GM23338 (cell line): ENCODE data around the gene RNF128.

Source experiments
- CREB1 ChIP-seq: fragments of 250-450 bp; sonication (Bioruptor Pico); IDR thresholded peaks from 2 replicates; pipeline ENCODE4 v1.5.0; 2020; ENCODE audit warnings: low read depth, mild to moderate bottlenecking, moderate library complexity
- EZH2 ChIP-seq: fragments of 200-600 bp; sonication (generic); IDR thresholded peaks from one replicate; pipeline ENCODE4 v1.8.0; 2017; ENCODE audit warnings: antibody characterized with exemption, mild to moderate bottlenecking, low read depth; ENCODE audit not compliant: unreplicated experiment
- EZH2phosphoT487 ChIP-seq: fragments of 200-600 bp; sonication (generic); IDR thresholded peaks from one replicate; pipeline ENCODE4 v1.8.1; 2018; ENCODE audit warnings: antibody characterized with exemption; ENCODE audit not compliant: unreplicated experiment
- JUNB ChIP-seq: IDR thresholded peaks from one replicate; pipeline ENCODE4 v1.6.1; 2016; ENCODE audit warnings: antibody characterized with exemption; ENCODE audit not compliant: unreplicated experiment
- NANOG ChIP-seq: IDR thresholded peaks from 2 replicates; pipeline ENCODE4 v1.6.1; 2016; ENCODE audit warnings: antibody characterized with exemption, borderline replicate concordance
- POLR2AphosphoS5 ChIP-seq: IDR thresholded peaks from 2 replicates; pipeline ENCODE4 v1.6.1; 2016; ENCODE audit warnings: antibody characterized with exemption, low read depth
- STAT1 ChIP-seq: IDR thresholded peaks from one replicate; pipeline ENCODE4 v1.6.1; 2016; ENCODE audit warnings: antibody characterized with exemption; ENCODE audit not compliant: unreplicated experiment
- ZNF114 ChIP-seq: fragments of 250-450 bp; sonication (Bioruptor Pico); IDR thresholded peaks from 2 replicates; pipeline ENCODE4 v1.5.0; 2020; ENCODE audit warnings: mild to moderate bottlenecking, moderate library complexity
- ZNF331 ChIP-seq: fragments of 250-450 bp; sonication (Bioruptor Pico); IDR thresholded peaks from 2 replicates; pipeline ENCODE4 v1.5.0; 2020; ENCODE audit warnings: low read depth, mild to moderate bottlenecking, moderate library complexity
- TF ChIP-seq, protein P1 (sequence below), 2 experiments: fragments of 200-600 bp in 1 of 2; sonication (generic) in 1 of 2; conservative IDR thresholded peaks; 2 replicates each; pipeline versions ENCODE4 v1.5.1 to v1.6.1; 2016 to 2017; ENCODE audit warnings: antibody characterized with exemption in 2 of 2, low read depth in 2 of 2, mild to moderate bottlenecking in 2 of 2, moderate library complexity in 1 of 2
- TF ChIP-seq, protein P2 (sequence below): IDR thresholded peaks from one replicate; pipeline ENCODE4 v1.6.1; 2018; ENCODE audit warnings: antibody characterized with exemption; ENCODE audit not compliant: unreplicated experiment
- TF ChIP-seq, protein P3 (sequence below): IDR thresholded peaks from 2 replicates; pipeline ENCODE4 v1.6.1; 2016; ENCODE audit warnings: antibody characterized with exemption
- TF ChIP-seq, protein P4 (sequence below): fragments of 250-450 bp; sonication (Bioruptor Pico); IDR thresholded peaks from 2 replicates; pipeline ENCODE4 v1.5.0; 2020; ENCODE audit warnings: mild to moderate bottlenecking, moderate library complexity

DNA sequence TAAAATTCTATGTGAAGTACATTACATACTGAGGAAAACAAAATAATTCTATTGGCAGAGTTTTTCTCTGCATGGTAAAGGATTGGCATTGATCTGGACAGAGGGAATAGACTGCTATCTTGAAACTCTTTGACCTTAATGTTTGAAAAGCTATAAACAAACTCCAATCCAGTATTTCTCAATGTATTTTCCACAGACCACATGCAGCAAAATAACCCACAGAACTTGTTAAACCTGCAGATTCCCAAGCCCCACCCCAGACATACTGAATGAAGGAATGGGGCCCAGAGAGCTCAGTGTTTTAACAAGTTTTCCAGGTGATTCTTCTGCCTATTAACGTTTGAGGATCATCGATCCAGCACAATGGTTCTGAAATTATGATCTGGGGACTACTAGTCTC, 15.7 kb downstream of the RNF128 start:
- TF ChIP-seq, protein P1, sequence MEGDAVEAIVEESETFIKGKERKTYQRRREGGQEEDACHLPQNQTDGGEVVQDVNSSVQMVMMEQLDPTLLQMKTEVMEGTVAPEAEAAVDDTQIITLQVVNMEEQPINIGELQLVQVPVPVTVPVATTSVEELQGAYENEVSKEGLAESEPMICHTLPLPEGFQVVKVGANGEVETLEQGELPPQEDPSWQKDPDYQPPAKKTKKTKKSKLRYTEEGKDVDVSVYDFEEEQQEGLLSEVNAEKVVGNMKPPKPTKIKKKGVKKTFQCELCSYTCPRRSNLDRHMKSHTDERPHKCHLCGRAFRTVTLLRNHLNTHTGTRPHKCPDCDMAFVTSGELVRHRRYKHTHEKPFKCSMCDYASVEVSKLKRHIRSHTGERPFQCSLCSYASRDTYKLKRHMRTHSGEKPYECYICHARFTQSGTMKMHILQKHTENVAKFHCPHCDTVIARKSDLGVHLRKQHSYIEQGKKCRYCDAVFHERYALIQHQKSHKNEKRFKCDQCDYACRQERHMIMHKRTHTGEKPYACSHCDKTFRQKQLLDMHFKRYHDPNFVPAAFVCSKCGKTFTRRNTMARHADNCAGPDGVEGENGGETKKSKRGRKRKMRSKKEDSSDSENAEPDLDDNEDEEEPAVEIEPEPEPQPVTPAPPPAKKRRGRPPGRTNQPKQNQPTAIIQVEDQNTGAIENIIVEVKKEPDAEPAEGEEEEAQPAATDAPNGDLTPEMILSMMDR (conservative IDR thresholded peaks at IDR 0.05; ENCODE audit: low read depth in 2 of 2): no peak
- TF ChIP-seq EZH2 (no peak), CREB1 (CRISPR knock-in tag) (no peak), POLR2AphosphoS5 (no peak), JUNB (no peak), EZH2phosphoT487 (no peak), STAT1 (no peak), ZNF114 (CRISPR knock-in tag) (no peak), NANOG (no peak), ZNF331 (CRISPR knock-in tag) (no peak)
- TF ChIP-seq, protein P2, sequence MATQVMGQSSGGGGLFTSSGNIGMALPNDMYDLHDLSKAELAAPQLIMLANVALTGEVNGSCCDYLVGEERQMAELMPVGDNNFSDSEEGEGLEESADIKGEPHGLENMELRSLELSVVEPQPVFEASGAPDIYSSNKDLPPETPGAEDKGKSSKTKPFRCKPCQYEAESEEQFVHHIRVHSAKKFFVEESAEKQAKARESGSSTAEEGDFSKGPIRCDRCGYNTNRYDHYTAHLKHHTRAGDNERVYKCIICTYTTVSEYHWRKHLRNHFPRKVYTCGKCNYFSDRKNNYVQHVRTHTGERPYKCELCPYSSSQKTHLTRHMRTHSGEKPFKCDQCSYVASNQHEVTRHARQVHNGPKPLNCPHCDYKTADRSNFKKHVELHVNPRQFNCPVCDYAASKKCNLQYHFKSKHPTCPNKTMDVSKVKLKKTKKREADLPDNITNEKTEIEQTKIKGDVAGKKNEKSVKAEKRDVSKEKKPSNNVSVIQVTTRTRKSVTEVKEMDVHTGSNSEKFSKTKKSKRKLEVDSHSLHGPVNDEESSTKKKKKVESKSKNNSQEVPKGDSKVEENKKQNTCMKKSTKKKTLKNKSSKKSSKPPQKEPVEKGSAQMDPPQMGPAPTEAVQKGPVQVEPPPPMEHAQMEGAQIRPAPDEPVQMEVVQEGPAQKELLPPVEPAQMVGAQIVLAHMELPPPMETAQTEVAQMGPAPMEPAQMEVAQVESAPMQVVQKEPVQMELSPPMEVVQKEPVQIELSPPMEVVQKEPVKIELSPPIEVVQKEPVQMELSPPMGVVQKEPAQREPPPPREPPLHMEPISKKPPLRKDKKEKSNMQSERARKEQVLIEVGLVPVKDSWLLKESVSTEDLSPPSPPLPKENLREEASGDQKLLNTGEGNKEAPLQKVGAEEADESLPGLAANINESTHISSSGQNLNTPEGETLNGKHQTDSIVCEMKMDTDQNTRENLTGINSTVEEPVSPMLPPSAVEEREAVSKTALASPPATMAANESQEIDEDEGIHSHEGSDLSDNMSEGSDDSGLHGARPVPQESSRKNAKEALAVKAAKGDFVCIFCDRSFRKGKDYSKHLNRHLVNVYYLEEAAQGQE: no peak
- TF ChIP-seq, protein P3, sequence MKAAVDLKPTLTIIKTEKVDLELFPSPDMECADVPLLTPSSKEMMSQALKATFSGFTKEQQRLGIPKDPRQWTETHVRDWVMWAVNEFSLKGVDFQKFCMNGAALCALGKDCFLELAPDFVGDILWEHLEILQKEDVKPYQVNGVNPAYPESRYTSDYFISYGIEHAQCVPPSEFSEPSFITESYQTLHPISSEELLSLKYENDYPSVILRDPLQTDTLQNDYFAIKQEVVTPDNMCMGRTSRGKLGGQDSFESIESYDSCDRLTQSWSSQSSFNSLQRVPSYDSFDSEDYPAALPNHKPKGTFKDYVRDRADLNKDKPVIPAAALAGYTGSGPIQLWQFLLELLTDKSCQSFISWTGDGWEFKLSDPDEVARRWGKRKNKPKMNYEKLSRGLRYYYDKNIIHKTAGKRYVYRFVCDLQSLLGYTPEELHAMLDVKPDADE: no peak
- TF ChIP-seq, protein P4, sequence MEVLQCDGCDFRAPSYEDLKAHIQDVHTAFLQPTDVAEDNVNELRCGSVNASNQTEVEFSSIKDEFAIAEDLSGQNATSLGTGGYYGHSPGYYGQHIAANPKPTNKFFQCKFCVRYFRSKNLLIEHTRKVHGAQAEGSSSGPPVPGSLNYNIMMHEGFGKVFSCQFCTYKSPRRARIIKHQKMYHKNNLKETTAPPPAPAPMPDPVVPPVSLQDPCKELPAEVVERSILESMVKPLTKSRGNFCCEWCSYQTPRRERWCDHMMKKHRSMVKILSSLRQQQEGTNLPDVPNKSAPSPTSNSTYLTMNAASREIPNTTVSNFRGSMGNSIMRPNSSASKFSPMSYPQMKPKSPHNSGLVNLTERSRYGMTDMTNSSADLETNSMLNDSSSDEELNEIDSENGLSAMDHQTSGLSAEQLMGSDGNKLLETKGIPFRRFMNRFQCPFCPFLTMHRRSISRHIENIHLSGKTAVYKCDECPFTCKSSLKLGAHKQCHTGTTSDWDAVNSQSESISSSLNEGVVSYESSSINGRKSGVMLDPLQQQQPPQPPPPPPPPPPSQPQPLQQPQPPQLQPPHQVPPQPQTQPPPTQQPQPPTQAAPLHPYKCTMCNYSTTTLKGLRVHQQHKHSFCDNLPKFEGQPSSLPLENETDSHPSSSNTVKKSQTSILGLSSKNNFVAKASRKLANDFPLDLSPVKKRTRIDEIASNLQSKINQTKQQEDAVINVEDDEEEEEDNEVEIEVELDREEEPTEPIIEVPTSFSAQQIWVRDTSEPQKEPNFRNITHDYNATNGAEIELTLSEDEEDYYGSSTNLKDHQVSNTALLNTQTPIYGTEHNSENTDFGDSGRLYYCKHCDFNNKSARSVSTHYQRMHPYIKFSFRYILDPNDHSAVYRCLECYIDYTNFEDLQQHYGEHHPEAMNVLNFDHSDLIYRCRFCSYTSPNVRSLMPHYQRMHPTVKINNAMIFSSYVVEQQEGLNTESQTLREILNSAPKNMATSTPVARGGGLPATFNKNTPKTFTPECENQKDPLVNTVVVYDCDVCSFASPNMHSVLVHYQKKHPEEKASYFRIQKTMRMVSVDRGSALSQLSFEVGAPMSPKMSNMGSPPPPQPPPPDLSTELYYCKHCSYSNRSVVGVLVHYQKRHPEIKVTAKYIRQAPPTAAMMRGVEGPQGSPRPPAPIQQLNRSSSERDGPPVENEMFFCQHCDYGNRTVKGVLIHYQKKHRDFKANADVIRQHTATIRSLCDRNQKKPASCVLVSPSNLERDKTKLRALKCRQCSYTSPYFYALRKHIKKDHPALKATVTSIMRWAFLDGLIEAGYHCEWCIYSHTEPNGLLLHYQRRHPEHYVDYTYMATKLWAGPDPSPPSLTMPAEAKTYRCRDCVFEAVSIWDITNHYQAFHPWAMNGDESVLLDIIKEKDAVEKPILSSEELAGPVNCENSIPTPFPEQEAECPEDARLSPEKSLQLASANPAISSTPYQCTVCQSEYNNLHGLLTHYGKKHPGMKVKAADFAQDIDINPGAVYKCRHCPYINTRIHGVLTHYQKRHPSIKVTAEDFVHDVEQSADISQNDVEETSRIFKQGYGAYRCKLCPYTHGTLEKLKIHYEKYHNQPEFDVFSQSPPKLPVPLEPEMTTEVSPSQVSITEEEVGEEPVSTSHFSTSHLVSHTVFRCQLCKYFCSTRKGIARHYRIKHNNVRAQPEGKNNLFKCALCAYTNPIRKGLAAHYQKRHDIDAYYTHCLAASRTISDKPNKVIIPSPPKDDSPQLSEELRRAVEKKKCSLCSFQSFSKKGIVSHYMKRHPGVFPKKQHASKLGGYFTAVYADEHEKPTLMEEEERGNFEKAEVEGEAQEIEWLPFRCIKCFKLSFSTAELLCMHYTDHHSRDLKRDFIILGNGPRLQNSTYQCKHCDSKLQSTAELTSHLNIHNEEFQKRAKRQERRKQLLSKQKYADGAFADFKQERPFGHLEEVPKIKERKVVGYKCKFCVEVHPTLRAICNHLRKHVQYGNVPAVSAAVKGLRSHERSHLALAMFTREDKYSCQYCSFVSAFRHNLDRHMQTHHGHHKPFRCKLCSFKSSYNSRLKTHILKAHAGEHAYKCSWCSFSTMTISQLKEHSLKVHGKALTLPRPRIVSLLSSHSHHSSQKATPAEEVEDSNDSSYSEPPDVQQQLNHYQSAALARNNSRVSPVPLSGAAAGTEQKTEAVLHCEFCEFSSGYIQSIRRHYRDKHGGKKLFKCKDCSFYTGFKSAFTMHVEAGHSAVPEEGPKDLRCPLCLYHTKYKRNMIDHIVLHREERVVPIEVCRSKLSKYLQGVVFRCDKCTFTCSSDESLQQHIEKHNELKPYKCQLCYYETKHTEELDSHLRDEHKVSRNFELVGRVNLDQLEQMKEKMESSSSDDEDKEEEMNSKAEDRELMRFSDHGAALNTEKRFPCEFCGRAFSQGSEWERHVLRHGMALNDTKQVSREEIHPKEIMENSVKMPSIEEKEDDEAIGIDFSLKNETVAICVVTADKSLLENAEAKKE: no peak
